Esophagus mucosa (tissue), 1 donor: ENCODE measurements around the gene TMEM117. TPM values are rescaled to one million over a fixed set of nuclear protein-coding genes. Genes with fewer than 3 reads are reported as not detected.
A peak's percentile ranks its signal among the peaks of the same experiment; 100 is the strongest.

ENCODE experiments used
- ATAC-seq: fragments of 200-7000 bp; cut with Tn5 transposase; one replicate; pipeline ENCODE4 v1.9.1; 2020
- total RNA-seq: library from RNA; stranded (reverse); gene quantifications from one replicate; pipeline ENCODE4 v1.2.4, GENCODE V29; 2023
- donor health status: DM: yes; HTN: yes; CAD: no.

TMEM117 gene
- total RNA-seq, 1 donor from 2014 or later, result 14.3 TPM

GRCh38 chr12:43965899-43966298, 130.0 kb downstream of the TMEM117 start:
- no peak for ATAC-seq

GRCh38 chr12:43968736-43969135, 132.9 kb downstream of the TMEM117 start:
- ATAC-seq, result no peak

- ATAC-seq, result peak; percentile 74
Measured at GRCh38 chr12:43969882-43970281, 134.0 kb downstream of the TMEM117 start.

- ATAC-seq, result no peak
Measured at GRCh38 chr12:43973385-43973784, 137.5 kb downstream of the TMEM117 start.

GRCh38 chr12:43973993-43974392, 138.1 kb downstream of the TMEM117 start:
- ATAC-seq, result no peak

GRCh38 chr12:43976027-43976426, 140.1 kb downstream of the TMEM117 start:
- peak; percentile 72 for ATAC-seq

- no peak for ATAC-seq
Measured at GRCh38 chr12:43978556-43978955, 142.7 kb downstream of the TMEM117 start.

- no peak for ATAC-seq
Measured at GRCh38 chr12:43979450-43979849, 143.6 kb downstream of the TMEM117 start.

- no peak for ATAC-seq
Measured at GRCh38 chr12:43980627-43981191, 144.8 kb downstream of the TMEM117 start.

- ATAC-seq, result no peak
Measured at GRCh38 chr12:43981726-43982125, 145.8 kb downstream of the TMEM117 start.

GRCh38 chr12:43982544-43982943, 146.7 kb downstream of the TMEM117 start:
- no peak for ATAC-seq

GRCh38 chr12:43988838-43989560, 153.1 kb downstream of the TMEM117 start:
- ATAC-seq, result peak; percentile 74

GRCh38 chr12:43992856-43993255, 157.0 kb downstream of the TMEM117 start:
- no peak for ATAC-seq

GRCh38 chr12:44000309-44000952, 164.6 kb downstream of the TMEM117 start:
- ATAC-seq, result peak; percentile 84

GRCh38 chr12:44002607-44003006, 166.7 kb downstream of the TMEM117 start:
- ATAC-seq, result no peak

GRCh38 chr12:44003721-44004120, 167.8 kb downstream of the TMEM117 start:
- no peak for ATAC-seq

- peak; percentile 53 for ATAC-seq
Measured at GRCh38 chr12:44015333-44015941, 179.6 kb downstream of the TMEM117 start.

GRCh38 chr12:44017216-44017615, 181.3 kb downstream of the TMEM117 start:
- no peak for ATAC-seq

GRCh38 chr12:44019118-44019517, 183.2 kb downstream of the TMEM117 start:
- ATAC-seq, result peak; percentile 69

- ATAC-seq, result no peak
Measured at GRCh38 chr12:44020555-44020954, 184.7 kb downstream of the TMEM117 start.

GRCh38 chr12:44021471-44021971, 185.6 kb downstream of the TMEM117 start:
- no peak for ATAC-seq

- no peak for ATAC-seq
Measured at GRCh38 chr12:44025499-44025898, 189.6 kb downstream of the TMEM117 start.

- no peak for ATAC-seq
Measured at GRCh38 chr12:44026046-44026445, 190.2 kb downstream of the TMEM117 start.
